ENCODE measurements around the gene MAEA.
"Not testable (repeated sequence)": the region's sequence is repeated elsewhere in the genome, so short reads cannot be mapped to it uniquely, and the experiment has no call there.

MAEA gene

DNA sequence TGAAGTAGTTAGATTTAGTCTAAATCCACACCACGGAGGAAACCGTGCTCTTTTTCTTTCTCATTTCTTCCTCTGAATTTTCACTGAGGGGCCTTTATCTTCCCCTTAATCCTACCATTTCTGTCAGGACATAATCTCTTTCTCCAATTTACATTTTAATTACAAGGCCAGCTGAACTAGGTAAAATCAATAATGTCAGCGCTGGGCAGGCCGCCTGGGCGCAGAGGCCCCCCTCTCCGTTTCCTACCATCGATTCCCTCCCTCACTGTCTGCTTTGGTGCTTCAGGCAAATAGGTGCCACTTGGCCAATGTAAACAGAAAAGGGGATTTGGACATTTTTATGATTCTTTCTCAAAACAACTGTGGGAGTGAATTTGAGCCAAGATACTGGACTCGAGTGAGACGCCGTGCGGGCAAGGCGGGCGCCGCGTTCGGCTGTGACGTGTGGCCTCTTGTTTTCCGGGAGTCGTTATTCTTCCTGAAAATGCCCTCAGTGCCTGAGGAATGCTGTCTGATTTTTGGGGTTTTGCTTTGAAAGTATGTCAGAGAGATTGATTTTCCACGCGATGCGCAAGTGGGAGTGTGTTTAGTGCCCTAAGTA lies 79.9 kb downstream of the MAEA start:
- no peak for DNase-seq

DNA sequence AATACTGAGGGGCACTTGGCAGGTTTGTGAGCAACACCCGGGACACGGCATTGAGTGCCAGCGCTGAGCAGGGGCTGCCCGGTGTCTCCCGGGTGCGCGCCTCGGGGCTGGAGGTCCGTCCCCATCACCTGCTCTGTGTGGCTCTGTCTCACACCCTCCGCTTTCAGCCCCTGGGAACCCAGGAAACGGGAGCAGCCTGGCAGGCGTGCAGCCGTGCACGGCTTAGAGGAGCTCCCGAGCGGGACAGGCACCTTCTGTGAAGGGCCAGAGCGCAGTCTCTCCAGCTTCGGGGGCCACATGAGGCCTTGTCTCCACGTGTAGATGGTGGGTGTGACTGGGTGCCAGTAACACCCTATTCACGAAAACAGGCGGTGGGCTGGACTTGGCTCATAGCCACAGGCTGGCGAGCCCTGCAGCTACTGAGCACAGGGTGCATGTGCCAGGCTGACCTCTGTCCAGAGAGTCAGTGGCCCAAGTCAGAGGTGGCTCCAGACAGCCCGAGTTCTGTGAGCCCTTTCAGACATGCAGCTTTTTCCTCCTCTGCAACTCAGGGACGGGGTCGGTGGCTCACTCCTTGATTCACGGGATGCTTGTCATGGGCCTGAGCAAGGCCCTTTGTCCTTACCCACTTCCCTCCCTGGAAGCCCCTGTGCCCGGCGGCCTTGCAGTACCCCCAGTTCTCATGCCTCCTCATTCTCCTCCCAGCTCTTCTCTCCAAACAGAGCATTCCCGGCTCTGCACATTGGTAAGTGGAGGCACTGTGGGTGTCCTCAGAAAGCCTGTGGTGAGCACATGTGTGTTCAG lies 80.8 kb downstream of the MAEA start:
- no peak for DNase-seq

DNA sequence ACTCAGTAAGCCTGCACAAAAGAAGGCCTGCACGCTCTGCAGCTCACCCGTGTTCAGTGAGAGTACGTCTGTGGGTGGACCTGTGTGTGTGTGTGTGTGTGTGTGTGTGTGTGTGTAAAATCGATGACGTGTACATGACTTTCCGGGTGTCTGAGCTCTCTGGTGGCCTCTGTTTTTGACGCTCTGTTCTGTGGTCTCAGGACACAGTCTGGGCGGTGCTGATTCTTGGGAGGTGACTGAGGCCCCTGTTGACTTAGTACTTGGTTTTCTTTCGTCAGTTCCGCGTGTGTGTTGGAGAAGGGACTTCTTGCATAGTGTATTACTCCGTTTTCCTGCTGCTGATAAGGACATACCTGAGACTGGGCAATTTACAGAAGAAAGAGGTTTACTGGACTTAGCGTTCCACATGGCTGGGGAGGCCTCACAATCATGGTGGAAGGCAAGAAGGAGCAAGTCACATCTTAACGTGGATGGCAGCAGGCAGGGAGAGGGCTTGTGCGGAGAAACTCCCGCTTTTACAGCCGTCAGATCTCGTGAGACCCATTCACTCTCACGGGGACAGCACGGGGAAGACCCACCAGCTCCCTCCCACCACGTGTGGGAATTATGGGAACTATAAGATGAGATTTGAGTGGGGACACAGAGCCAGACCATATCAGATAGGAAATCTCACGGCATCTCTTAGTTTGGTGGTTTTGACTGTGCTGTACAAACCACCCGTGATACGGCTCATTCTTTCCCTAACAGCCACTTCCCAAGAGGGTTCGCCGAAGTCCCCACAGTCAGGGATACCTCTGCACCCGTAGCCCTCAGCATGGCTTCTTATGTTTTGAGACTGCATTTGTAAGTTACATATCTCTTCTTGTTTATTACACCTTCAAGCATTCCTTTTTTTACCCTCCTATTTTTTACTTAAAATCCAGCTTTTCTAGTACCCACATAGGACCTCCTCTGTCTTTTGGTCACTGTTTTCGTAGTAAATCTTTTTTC lies 81.8 kb downstream of the MAEA start:
- no peak for DNase-seq

DNA sequence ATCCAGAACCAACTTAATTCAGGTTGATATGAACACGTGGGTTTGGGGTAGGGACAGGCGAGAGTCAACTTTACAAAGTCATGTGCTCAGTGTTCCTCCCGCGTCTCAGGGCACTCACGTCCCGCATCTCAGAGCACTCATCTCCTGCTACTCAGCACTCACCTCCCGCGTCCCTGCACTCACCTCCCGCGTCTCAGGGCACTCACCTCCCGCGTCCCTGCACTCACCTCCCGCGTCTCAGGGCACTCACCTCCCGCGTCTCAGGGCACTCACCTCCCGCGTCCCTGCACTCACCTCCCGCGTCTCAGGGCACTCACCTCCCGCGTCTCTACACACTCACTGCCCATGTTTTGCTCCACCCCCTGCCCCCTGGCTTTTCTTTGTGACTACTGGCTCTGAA lies 82.9 kb downstream of the MAEA start:
- DNase-seq: not testable (repeated sequence)

DNA sequence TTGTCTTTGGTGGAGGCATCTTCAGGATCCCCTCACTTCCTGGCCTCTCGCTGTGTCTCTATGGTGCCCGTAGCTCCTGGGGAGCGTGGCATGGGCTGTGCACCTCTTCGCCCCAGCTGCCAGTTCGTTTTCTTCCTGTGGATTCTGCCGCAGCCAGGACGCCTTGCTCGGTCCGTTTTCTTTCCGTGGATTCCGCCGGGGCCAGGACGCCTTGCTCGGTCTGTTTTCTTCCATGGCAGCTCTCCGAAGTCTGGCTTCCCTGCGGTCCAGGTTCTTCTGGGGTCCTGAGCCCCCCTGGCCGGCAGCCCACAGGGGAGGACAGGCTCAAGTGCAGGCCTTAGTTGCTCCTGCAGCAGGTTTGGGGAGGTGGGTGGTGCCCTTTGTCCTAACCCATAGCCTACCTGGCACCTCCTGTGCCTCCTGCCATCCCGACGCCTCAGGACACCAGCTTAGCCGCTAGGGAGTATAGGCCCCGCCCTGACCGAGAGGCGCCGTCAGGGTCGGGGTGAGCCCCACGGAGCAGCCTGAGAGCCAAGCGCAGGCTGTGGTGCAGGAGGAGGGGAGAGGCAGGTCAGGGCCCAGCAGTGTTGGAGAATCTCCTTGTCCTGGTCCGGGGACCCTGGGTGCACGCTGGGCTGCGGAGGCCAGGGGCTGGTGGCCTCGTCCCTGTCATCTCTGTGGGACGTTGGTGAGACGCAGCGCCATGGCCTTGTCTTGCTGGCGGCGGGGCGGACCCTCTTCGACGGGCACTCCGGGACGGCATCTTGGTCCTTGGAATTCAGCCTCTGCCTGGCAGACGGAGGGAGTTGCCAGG lies 84.4 kb downstream of the MAEA start:
- DNase-seq: no peak

DNA sequence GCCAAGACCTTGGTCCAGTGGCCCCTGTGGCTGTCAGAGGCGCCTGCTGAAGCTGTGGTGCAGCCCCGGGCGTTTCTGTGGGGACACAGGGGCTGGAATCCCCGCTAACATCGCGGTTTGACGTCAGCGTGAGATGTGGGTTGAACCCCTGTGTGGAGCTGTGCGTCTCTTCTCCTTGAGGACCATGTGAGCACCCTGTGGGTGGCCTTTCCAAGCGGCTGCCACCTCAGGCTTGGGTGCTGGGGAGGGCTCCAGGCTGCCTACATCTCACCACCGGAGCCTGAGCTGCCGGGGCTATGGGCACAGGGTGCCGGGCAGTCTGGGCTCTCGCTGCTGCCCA lies 85.0 kb downstream of the MAEA start:
- no peak for DNase-seq

DNA sequence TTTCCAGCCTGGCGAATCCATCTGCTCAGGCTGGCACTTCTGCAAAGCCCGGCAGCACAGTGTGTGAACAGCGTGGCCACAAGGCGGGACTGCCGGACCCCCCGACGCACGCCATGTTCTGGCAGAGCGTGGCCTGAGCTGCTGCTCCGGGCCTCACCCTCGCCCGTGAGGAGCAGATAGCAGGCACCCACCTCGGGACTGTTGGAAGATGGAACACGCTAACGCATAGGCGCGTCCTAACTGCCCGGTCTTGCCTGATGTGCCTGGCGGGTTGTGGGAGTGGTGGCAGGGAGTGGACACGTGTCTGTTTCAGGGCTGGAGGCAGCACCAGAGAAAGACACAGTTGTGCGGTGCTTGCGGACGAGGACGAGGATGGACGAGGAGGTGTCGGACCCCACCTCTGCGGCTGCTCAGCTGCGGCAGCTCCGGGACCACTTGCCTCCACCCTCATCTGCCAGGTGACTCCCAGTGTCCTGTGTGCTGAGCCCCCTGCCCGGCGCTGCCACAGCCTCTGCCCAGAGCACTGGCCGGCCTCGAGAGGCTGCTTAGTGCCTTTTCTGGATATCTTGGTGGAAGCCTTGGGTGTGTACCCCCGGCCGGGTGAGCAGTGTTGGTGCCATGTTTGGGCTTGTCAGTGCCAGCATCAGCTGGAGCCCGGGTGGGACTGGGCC lies 85.5 kb downstream of the MAEA start:
- no peak for DNase-seq

DNA sequence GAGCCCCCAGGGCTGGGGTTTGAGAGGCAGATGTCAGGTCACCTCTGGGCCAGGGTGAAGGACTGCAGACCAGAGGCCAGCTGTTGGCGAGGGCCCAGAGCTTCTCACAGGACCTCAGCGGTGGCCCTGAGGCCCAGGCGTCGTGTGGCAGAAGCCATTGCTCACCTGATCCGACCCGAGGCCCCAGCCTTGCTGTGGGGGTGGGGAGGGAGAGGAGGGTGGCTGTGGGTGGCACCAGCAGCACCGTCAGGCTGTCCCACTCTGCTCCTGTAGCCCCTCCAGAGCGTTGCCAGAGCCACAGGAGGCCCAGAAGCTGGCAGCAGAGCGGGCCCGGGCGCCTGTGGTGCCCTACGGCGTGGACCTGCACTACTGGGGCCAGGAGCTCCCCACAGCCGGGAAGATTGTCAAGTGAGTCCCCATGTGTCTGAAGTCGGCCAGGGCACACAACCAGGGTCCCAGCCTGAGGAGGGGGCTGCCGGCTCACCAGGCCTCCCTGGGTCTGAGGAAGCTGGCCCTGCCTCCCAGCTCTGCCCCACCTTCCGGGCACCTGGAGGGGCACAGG lies 86.2 kb downstream of the MAEA start:
- no peak for DNase-seq

DNA sequence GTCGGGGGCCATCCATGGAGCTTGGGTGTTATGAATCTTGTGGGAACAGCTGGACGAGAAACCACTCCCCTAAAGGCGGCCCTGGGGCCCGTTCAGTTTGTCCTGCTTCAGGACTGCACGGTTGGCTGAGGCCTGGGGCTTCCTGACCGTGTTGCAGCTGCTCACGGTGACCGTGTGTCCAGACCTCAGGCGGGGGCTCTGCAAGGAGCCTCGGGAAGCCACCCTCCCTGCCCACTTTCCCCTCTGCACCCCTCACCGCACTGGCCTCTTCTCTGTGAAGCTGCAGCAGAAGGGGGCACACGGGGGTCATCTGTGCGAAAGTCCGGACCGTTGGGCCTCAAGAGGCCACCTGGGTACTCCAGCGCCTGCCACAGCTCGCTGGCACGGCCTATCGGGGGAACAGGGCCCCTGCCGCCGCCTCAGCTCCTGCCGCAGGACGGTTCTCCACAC lies 86.7 kb downstream of the MAEA start:
- DNase-seq: no peak

DNA sequence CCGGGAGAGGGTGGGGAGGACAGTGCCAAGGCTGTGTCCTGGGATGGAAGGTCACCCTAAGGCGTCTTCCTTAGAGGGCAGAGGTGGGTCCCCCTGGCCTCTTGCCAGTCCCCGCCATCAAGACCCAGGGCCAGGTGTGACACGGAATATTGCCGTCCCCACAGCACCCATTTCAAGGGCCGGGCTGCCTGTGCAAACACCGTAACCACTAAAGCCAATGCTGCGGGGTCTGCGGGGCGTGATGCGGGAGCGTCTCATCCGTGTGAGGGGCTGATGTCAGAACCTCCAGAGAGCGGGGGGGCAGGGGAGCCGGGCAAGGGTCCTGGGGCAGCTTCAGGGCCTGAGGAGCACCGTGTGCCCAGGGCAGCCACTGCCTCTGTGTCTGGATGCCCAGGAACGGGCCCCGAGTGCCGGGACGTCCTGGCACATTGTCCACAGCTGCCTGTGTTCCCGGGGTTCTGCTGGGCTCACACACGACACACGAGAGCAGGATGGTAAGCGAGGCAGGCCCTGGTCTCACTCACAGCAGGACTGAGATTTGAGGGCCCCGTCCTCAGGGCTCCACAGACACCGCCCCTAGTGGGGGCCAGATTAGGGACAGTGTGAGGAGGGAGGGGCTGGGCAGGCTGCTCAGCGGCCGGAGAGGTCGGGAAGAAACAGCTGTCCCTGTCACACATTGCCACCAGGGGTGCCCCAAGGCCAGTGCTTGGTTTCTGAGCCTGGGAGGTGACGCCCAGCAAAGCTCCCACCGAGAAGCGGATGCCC lies 87.3 kb downstream of the MAEA start:
- no peak for DNase-seq

DNA sequence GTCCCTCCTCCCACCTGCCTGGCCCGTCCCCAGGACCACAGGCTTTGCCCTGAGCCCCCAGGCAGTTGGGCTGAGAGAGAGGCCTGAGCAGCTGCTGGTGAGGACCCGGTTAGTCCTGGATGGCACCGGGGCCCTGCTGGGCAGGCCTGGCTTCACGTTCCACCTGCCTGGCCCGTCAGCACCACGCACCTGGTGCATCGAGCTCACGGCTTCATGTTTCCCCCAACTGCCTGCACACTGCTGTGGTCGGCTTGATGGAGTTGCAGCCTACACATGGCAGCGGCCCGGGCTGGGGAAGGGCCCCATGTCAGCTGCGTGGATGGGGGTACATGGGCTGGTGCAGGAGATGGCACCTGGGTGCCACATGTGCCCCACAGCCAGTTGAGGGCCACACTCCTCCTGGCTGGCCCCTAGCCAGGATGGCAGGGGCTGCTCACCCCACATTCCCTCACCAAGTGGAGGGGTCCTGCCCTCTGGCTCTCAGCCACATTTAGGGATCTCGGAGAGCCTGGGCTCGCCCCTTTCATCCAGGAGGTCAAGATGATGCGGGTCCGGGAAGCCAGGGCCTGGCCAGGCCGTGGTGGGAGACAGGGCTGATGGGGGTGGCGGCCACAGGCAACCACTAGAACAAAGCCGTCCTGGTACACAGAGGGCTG lies 88.0 kb downstream of the MAEA start:
- no peak for DNase-seq

DNA sequence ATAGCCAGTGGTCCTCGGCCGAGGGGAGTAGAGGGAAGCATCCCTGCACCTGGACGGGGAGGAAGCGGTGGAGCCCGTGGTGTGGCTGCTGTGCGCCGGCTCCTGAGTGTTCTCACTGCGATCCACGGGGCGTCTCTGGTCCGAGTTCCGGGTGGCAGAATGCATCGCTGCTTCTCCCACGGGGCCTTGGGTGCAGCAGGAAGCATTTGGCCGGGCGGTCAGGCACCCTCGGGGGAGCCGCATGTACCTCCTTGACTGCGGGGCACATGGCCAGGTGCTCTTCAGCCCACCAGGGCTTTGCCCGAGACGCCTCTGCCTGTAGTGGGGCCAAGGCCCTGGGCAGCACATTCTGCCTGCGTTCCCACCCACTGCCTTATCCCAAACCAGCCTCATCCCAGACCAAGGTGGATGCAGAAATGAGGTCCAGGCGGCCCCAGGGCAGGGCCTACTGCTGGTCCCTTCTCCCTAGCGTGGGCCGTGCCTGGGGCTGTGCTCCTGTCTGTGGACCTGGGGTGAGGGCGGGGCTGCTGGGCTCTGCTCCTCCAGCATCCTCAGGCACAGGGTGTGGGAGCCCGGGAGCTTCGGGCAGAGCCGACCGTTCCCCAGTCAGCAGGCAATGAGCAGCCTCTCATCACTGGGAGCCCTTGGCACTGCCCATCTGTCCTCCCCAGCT lies 89.0 kb downstream of the MAEA start:
- DNase-seq: no peak

DNA sequence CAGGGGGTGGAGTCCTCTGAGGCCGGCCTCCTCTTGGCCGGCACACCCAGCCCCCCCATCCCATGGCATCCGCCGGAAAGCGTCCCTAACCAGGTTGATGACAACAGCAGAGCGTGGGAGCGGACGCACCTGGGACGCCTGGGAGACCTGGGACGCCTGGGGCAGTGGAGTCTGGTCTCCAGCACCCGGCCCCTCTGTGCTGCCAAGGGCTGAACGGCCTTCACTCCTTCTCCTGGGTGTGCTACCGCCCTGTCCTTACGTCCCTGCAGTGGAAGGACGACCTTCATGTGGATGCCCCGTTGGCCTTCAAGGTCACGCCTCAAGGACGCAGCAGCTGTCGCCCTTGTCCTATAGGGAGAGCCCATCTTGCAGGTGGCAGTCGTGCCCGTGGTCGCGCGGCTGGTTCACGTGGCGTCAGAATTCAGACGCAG lies 89.7 kb downstream of the MAEA start:
- DNase-seq: no peak

DNA sequence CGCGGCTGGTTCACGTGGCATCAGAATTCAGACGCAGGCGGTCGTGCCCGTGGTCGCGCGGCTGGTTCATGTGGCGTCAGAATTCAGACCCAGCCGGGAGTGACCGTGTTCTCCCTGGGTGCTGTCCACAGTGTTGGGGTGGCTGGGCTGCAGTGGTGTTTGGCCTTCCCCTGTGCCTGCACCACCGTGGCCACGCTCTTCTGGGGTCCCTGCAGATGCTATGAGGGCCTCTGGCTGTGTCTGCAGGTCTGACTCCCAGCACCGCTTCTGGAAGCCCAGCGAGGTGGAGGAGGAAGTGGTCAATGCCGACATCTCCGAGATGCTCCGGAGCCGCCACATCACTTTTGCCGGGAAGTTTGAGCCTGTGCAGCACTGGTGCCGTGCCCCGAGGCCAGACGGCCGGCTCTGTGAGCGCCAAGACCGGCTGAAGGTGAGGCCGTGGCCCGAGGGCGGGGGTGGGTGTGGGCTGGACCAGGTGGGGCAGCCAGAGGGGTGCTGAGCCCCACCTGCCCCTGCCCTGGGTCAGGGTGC lies 90.2 kb downstream of the MAEA start:
- DNase-seq: no peak

DNA sequence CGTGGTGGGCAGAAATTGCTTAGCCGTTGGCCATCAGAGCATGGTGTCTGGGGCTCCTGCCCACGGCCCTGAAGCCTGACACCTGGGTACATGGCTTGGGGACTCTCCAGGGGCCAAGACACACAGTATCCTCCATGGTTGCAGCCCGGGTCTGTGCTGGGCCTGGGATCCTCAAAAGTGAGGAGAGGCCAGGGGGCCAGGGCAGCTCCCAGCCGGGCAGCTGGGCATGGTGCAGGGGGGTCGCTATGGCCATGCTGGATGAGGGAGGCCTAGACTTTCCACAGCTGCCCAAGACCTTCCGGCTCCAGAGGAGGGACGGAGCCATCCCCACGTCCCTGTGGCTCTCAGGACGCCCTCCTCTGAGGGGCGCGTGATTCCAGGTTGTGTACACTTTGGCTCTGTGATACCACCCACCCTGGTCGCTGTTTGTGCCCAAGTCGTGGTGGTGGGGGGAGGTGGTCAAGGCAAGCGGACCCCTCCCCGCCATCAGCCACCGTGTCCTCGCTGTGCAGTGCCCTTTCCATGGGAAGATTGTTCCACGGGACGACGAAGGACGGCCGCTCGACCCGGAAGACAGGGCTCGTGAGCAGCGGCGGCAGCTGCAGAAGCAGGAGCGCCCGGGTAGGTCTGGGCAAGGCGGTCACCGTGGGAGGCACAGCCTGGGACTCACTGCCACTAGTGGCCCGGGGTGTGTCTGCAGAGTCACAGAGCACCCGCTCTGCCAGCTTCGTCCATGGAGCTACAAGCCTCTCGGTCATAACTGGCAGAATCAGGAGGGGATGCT lies 90.9 kb downstream of the MAEA start:
- no peak for DNase-seq

DNA sequence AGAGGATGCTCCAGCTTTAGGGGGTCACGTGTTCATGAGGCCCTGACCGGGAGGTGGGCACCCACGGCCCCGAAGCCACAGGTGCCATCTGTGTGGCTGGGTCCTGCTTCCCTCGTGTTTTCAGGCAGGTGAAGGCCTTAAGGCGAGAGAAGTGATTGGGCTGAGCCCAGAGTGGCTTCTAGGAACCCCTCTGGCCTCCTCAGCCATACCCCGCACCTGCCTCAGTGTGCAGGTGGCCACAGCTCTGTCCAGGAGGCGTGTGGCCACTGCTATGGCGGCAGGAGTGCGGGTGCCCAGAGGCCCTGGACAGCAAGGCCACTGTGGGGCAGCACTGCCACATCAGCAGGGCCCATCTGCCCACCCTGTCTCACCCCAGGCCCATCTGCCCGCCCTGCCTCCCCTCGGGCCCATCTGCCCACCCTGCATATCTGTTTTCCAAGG lies 91.5 kb downstream of the MAEA start:
- DNase-seq: no peak

DNA sequence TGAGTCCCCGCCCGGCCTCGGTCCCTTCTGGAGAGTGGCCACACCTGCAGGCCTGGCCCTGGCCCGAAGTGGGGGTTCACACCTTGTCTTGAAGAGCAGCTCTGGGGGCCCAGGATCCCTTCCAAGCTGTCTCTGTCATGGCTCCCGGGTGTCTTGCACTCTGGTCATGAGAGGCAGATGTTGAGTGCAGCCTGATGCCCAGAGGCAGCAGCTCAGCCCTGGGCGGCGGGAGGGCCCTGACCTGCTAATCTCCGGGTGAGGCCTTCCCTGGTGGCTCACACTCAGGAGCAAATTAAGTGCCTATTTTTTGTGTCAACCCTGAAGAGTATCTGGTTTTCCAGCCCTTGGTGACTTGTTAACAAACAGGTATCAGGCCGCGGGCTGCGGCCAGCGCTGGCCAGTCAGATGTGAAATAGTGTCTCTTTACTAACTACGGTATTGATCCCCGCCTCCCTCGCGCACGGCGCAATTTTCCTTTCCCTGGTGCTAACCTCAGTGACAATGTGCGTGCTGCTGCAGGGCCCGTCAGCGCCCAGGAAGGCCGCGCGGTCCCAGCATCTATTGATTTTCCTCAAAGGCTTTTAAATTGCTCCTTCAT lies 92.4 kb downstream of the MAEA start:
- no peak for DNase-seq

All from CD4-positive, alpha-beta T cell treated with Interleukin-17A for 1 hour (primary cell).